ENCODE data around the gene EMCN.

DNA sequence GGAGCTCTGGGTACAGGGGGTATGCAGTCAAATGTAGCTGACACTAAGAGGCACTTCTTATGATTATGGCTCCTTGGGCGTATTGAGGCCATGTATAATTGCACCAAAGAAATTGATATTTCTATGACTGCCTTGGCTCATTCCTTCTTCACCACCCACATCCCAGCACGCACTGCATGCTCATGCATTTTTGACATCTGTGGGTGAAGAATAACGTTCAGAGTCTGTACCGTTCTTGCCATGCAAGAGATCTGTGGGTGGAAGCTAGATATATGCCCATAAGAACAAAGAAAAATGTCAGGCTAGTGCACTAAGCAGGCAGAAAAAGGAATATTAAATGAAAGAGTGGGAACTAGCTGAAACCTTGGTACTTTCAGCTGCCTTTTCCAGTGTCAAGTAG, 93.4 kb downstream of the EMCN start:
- TF ChIP-seq, protein P1, sequence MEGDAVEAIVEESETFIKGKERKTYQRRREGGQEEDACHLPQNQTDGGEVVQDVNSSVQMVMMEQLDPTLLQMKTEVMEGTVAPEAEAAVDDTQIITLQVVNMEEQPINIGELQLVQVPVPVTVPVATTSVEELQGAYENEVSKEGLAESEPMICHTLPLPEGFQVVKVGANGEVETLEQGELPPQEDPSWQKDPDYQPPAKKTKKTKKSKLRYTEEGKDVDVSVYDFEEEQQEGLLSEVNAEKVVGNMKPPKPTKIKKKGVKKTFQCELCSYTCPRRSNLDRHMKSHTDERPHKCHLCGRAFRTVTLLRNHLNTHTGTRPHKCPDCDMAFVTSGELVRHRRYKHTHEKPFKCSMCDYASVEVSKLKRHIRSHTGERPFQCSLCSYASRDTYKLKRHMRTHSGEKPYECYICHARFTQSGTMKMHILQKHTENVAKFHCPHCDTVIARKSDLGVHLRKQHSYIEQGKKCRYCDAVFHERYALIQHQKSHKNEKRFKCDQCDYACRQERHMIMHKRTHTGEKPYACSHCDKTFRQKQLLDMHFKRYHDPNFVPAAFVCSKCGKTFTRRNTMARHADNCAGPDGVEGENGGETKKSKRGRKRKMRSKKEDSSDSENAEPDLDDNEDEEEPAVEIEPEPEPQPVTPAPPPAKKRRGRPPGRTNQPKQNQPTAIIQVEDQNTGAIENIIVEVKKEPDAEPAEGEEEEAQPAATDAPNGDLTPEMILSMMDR (IDR thresholded peaks at IDR 0.05) = no peak
- TF ChIP-seq POLR2AphosphoS5 (IDR thresholded peaks at IDR 0.05; ENCODE audit: low read depth, low read length) = no peak
- TF ChIP-seq SIN3A (IDR thresholded peaks at IDR 0.05; ENCODE audit: borderline replicate concordance, insufficient read depth, low read depth, low read length) = no peak
- TF ChIP-seq, protein P2, sequence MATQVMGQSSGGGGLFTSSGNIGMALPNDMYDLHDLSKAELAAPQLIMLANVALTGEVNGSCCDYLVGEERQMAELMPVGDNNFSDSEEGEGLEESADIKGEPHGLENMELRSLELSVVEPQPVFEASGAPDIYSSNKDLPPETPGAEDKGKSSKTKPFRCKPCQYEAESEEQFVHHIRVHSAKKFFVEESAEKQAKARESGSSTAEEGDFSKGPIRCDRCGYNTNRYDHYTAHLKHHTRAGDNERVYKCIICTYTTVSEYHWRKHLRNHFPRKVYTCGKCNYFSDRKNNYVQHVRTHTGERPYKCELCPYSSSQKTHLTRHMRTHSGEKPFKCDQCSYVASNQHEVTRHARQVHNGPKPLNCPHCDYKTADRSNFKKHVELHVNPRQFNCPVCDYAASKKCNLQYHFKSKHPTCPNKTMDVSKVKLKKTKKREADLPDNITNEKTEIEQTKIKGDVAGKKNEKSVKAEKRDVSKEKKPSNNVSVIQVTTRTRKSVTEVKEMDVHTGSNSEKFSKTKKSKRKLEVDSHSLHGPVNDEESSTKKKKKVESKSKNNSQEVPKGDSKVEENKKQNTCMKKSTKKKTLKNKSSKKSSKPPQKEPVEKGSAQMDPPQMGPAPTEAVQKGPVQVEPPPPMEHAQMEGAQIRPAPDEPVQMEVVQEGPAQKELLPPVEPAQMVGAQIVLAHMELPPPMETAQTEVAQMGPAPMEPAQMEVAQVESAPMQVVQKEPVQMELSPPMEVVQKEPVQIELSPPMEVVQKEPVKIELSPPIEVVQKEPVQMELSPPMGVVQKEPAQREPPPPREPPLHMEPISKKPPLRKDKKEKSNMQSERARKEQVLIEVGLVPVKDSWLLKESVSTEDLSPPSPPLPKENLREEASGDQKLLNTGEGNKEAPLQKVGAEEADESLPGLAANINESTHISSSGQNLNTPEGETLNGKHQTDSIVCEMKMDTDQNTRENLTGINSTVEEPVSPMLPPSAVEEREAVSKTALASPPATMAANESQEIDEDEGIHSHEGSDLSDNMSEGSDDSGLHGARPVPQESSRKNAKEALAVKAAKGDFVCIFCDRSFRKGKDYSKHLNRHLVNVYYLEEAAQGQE (IDR thresholded peaks at IDR 0.05; ENCODE audit: insufficient read depth in 1 of 2, low read depth in 2 of 2, low read length in 1 of 2) = no peak

Measured in Panc1 (cell line).